ENCODE data around the gene OTULINL.

Gene OTULINL

DNA sequence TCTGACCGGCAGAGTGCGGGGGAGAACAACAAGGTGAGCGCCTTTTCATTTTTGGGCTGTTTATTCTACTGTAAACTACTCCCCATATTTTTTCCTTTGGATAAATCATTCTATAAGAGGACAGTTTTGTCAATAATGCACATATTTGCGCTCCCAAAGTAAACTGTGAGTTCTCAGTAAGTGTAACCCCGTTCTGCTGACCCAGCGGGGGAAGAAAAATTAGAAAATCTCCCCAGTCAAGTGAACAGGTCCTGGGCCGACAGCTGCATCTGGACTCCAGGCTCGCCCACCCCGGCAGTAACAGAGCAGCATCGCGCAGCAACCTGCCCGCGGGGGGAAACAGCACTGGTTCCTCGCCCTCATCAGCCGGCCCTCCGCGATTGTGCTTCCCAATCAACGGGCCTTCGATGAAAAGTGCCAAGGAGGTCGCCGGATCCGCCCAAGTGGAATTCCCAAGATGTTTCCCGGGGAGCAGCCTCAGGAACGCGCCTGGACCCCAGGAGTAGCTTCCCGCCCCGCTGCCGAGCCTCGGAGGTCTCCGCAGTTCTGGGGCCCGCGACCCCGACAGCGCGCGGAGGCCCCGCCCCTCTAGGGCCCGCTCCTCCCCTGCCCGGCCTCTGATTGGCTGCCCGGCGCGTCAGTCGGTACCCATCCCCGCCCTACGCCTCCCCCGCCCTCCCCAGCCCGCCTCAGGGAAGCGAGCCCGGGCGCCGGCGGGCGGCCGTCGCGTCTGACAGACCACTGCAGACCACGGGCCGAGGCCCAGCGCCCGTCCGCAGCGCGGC is at the start of gene OTULINL:
Gene OTULINL (plus strand): TSS at position 687 of the 785 bp plus-strand sequence. CDS start 103 bp downstream, outside the sequence.
- peak within 1 kb of the TSS; percentile 85 for H3K9ac ChIP-seq (ENCODE audit: insufficient read length, low read depth)
- peaks cover 37% of the 10 kb centered on the region for H3K27me3 ChIP-seq (ENCODE audit: insufficient read depth, insufficient read length)
- peak within 1 kb of the TSS; percentile 61 for H3K4me3 ChIP-seq (ENCODE audit: insufficient read length, low read depth)
- H3K4me1 ChIP-seq (ENCODE audit: insufficient read depth, insufficient read length), result no peaks in the 10 kb centered on the region
- no peaks in the 10 kb centered on the region for H3K36me3 ChIP-seq (ENCODE audit: insufficient read depth, insufficient read length, low read length)
- peak; percentile 60 for DNase-seq (ENCODE audit: low read depth, low spot score)
- H3K9me3 ChIP-seq (ENCODE audit: insufficient read depth, low read length), result peaks cover 18% of the 10 kb centered on the region
- TF ChIP-seq YY1 (IDR thresholded peaks at IDR 0.05; ENCODE audit: insufficient read depth, insufficient read length) (no peak), ZNF274 (IDR thresholded peaks at IDR 0.05; ENCODE audit: low read depth, low read length) (no peak), SUZ12 (IDR thresholded peaks at IDR 0.05; ENCODE audit: extremely low read depth, insufficient read depth, insufficient read length) (no peak)

DNA sequence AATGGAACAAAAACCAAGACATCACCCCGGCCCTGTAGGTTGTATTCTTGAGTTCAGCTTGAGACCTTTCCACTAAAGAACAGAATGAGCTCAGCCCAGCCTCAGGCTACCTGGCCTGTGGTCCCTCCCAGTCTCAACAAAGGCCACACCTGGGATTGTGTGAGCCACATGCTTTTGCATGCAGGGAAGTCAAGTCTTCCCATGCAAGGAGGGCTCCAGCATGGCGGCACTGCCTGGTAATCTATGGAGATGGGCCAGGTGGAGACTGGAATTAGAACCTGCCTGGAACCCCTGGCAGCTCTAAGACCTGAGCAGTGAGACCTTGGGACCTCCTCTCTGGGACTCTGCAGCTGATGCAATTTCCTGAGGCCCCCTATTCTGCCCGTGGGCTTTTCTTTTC is 49.4 kb upstream of the OTULINL start:
- DNase-seq (ENCODE audit: low read depth, low spot score), result no peak
- Histone ChIP-seq H3K4me1 (ENCODE audit: insufficient read depth, insufficient read length) (no peaks in the 10 kb centered on the region), H3K4me3 (ENCODE audit: insufficient read length, low read depth) (no peak overlapping the region), H3K9me3 (ENCODE audit: insufficient read depth, low read length) (no peaks in the 10 kb centered on the region), H3K27me3 (ENCODE audit: insufficient read depth, insufficient read length) (no peaks in the 10 kb centered on the region), H3K9ac (ENCODE audit: insufficient read length, low read depth) (no peak overlapping the region), H3K36me3 (ENCODE audit: insufficient read depth, insufficient read length, low read length) (no peaks in the 10 kb centered on the region)
- TF ChIP-seq SUZ12 (IDR thresholded peaks at IDR 0.05; ENCODE audit: extremely low read depth, insufficient read depth, insufficient read length) (no peak), ZNF274 (IDR thresholded peaks at IDR 0.05; ENCODE audit: low read depth, low read length) (no peak), YY1 (IDR thresholded peaks at IDR 0.05; ENCODE audit: insufficient read depth, insufficient read length) (no peak)

- Histone ChIP-seq H3K9ac (ENCODE audit: insufficient read length, low read depth) (no peak overlapping the region), H3K4me3 (ENCODE audit: insufficient read length, low read depth) (no peak overlapping the region), H3K27me3 (ENCODE audit: insufficient read depth, insufficient read length) (no peaks in the 10 kb centered on the region), H3K9me3 (ENCODE audit: insufficient read depth, low read length) (no peaks in the 10 kb centered on the region), H3K4me1 (ENCODE audit: insufficient read depth, insufficient read length) (no peaks in the 10 kb centered on the region), H3K36me3 (ENCODE audit: insufficient read depth, insufficient read length, low read length) (no peaks in the 10 kb centered on the region)
- no peak for TF ChIP-seq YY1 (IDR thresholded peaks at IDR 0.05; ENCODE audit: insufficient read depth, insufficient read length)
- no peak for TF ChIP-seq ZNF274 (IDR thresholded peaks at IDR 0.05; ENCODE audit: low read depth, low read length)
- DNase-seq (ENCODE audit: low read depth, low spot score), result no peak
These were observed 46.8 kb upstream of the OTULINL start for GRCh38 chr5:14534773-14535172.

DNA sequence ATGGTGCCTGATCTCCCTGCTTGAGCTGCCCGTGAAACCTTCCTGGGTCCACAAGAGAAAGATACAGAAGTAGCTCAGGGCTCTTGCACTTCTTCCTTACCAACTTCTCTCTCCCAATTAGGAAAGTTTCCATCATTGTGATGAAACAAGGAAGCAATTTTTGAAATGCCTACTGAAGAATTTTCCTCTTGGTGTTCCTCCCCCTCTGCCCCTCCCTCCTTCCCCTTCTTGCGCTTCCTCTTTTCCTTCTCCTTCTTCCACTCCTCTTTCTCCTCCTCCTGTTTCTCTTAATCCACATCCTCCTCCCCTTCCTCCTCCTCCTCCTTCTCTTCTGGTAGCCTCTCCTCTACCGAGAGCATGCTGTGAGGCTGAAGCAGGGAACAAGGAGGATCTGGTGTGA is 36.3 kb upstream of the OTULINL start:
- no peaks in the 10 kb centered on the region; the same call in 1 of the 2 replicates for H3K9me3 ChIP-seq (ENCODE audit: insufficient read depth, low read length)
- TF ChIP-seq SUZ12 (IDR thresholded peaks at IDR 0.05; ENCODE audit: extremely low read depth, insufficient read depth, insufficient read length) (no peak), ZNF274 (IDR thresholded peaks at IDR 0.05; ENCODE audit: low read depth, low read length) (no peak), YY1 (IDR thresholded peaks at IDR 0.05; ENCODE audit: insufficient read depth, insufficient read length) (no peak)
- H3K27me3 ChIP-seq (ENCODE audit: insufficient read depth, insufficient read length), result no peaks in the 10 kb centered on the region
- H3K4me1 ChIP-seq (ENCODE audit: insufficient read depth, insufficient read length), result no peaks in the 10 kb centered on the region
- no peak for DNase-seq (ENCODE audit: low read depth, low spot score)
- H3K9ac ChIP-seq (ENCODE audit: insufficient read length, low read depth), result no peak overlapping the region
- H3K36me3 ChIP-seq (ENCODE audit: insufficient read depth, insufficient read length, low read length), result no peaks in the 10 kb centered on the region
- H3K4me3 ChIP-seq (ENCODE audit: insufficient read length, low read depth), result no peak overlapping the region

- no peak overlapping the region for H3K9ac ChIP-seq (ENCODE audit: insufficient read length, low read depth)
- DNase-seq (ENCODE audit: low read depth, low spot score), result no peak
- no peaks in the 10 kb centered on the region for H3K4me1 ChIP-seq (ENCODE audit: insufficient read depth, insufficient read length)
- H3K27me3 ChIP-seq (ENCODE audit: insufficient read depth, insufficient read length), result no peaks in the 10 kb centered on the region
- no peak overlapping the region for H3K4me3 ChIP-seq (ENCODE audit: insufficient read length, low read depth)
- H3K36me3 ChIP-seq (ENCODE audit: insufficient read depth, insufficient read length, low read length), result no peaks in the 10 kb centered on the region
- H3K9me3 ChIP-seq (ENCODE audit: insufficient read depth, low read length), result no peaks in the 10 kb centered on the region; the same call in 1 of the 2 replicates
- TF ChIP-seq YY1 (IDR thresholded peaks at IDR 0.05; ENCODE audit: insufficient read depth, insufficient read length), result no peak
- TF ChIP-seq SUZ12 (IDR thresholded peaks at IDR 0.05; ENCODE audit: extremely low read depth, insufficient read depth, insufficient read length), result no peak
- no peak for TF ChIP-seq ZNF274 (IDR thresholded peaks at IDR 0.05; ENCODE audit: low read depth, low read length)
These were observed 35.7 kb upstream of the OTULINL start for GRCh38 chr5:14545862-14546261.

DNA sequence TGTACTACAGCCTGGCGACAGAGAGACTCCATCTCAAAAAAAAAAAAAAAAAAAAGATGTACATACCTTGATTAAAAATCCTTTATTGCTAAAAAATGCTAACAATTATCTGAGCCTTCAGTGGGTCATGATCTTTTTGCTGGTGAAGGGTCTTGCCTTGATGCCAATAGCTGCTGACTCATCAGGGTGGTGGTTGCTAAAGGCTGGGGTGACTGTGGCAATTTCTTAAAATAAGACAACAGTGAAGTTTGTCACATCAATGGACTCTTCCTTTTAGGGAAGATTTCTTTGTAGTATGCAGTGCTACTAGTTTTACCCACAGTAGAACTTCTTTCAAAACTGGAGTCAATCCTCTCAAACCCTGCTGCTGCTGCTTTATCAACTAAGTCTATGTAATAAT is 33.9 kb upstream of the OTULINL start:
- no peak overlapping the region for H3K4me3 ChIP-seq (ENCODE audit: insufficient read length, low read depth)
- no peaks in the 10 kb centered on the region for H3K4me1 ChIP-seq (ENCODE audit: insufficient read depth, insufficient read length)
- DNase-seq (ENCODE audit: low read depth, low spot score), result no peak
- H3K36me3 ChIP-seq (ENCODE audit: insufficient read depth, insufficient read length, low read length), result no peaks in the 10 kb centered on the region
- H3K27me3 ChIP-seq (ENCODE audit: insufficient read depth, insufficient read length), result no peaks in the 10 kb centered on the region
- TF ChIP-seq YY1 (IDR thresholded peaks at IDR 0.05; ENCODE audit: insufficient read depth, insufficient read length), result no peak
- no peak for TF ChIP-seq SUZ12 (IDR thresholded peaks at IDR 0.05; ENCODE audit: extremely low read depth, insufficient read depth, insufficient read length)
- no peak for TF ChIP-seq ZNF274 (IDR thresholded peaks at IDR 0.05; ENCODE audit: low read depth, low read length)
- H3K9ac ChIP-seq (ENCODE audit: insufficient read length, low read depth), result no peak overlapping the region
- no peaks in the 10 kb centered on the region for H3K9me3 ChIP-seq (ENCODE audit: insufficient read depth, low read length)

DNA sequence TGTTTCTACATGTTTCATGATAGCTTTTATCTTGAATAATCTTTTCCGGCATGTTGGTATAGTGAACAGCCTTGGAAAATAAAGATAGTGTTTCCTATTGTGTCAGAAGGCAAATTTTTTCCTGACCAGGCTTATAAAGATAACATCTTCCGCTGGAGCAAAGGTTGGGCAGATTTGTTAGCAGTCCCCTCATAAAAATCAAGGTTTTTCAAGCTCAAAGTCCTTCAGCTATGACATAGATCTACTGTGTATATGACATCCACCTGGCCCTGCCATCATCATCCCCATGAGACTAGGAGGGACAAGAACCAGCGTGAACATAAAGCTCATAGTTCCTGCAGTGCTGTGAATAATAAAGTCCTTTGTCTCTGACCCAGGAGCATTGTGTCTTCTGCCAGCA is 30.4 kb upstream of the OTULINL start:
- Histone ChIP-seq H3K36me3 (ENCODE audit: insufficient read depth, insufficient read length, low read length) (no peaks in the 10 kb centered on the region), H3K9me3 (ENCODE audit: insufficient read depth, low read length) (no peaks in the 10 kb centered on the region), H3K4me1 (ENCODE audit: insufficient read depth, insufficient read length) (no peaks in the 10 kb centered on the region), H3K27me3 (ENCODE audit: insufficient read depth, insufficient read length) (no peaks in the 10 kb centered on the region), H3K4me3 (ENCODE audit: insufficient read length, low read depth) (no peak overlapping the region), H3K9ac (ENCODE audit: insufficient read length, low read depth) (no peak overlapping the region)
- no peak for DNase-seq (ENCODE audit: low read depth, low spot score)
- no peak for TF ChIP-seq YY1 (IDR thresholded peaks at IDR 0.05; ENCODE audit: insufficient read depth, insufficient read length)
- TF ChIP-seq SUZ12 (IDR thresholded peaks at IDR 0.05; ENCODE audit: extremely low read depth, insufficient read depth, insufficient read length), result no peak
- TF ChIP-seq ZNF274 (IDR thresholded peaks at IDR 0.05; ENCODE audit: low read depth, low read length), result no peak
